Measurements from ENCODE around the gene XIRP1.

DNA sequence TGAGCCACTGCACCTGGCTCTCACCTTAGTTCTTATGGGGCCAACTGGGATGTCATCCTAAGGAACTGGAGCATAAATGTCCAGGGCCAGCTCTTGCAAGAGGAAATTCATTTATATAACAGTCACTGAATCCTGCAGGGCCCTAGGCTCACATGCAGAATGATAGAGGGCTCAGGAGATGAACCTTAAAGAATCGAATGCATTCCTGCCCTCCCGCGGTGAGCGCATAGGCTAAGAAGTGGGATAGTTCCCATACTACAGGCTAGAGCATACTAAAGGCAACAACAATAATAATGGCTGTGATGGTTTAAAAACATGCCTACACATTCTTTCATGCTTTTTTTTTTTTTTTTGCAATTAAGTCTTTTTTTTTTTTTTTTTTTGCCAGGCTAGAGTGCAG, 21.9 kb downstream of the XIRP1 start:
- TF ChIP-seq, protein P1, sequence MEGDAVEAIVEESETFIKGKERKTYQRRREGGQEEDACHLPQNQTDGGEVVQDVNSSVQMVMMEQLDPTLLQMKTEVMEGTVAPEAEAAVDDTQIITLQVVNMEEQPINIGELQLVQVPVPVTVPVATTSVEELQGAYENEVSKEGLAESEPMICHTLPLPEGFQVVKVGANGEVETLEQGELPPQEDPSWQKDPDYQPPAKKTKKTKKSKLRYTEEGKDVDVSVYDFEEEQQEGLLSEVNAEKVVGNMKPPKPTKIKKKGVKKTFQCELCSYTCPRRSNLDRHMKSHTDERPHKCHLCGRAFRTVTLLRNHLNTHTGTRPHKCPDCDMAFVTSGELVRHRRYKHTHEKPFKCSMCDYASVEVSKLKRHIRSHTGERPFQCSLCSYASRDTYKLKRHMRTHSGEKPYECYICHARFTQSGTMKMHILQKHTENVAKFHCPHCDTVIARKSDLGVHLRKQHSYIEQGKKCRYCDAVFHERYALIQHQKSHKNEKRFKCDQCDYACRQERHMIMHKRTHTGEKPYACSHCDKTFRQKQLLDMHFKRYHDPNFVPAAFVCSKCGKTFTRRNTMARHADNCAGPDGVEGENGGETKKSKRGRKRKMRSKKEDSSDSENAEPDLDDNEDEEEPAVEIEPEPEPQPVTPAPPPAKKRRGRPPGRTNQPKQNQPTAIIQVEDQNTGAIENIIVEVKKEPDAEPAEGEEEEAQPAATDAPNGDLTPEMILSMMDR (IDR thresholded peaks at IDR 0.05) = no peak
- TF ChIP-seq POLR2A (IDR thresholded peaks at IDR 0.05) = no peak

Measured in thyroid gland (tissue), 4 donors.